Stimulated activated CD8-positive, alpha-beta memory T cell treated with anti-CD3 and anti-CD28 coated beads, Interleukin-7, amount 100 ng/mL, for 48 hours (primary cell): ENCODE measurements around the gene CACNA1E.

Source experiments
- DNase-seq, 2 donors: peaks; one replicate each; pipeline ENCODE4 v3.0.0-alpha.2; 2020; ENCODE audit warnings: low read depth in 1 of 2; ENCODE audit errors: extremely low read depth in 1 of 2

The CACNA1E gene

DNA sequence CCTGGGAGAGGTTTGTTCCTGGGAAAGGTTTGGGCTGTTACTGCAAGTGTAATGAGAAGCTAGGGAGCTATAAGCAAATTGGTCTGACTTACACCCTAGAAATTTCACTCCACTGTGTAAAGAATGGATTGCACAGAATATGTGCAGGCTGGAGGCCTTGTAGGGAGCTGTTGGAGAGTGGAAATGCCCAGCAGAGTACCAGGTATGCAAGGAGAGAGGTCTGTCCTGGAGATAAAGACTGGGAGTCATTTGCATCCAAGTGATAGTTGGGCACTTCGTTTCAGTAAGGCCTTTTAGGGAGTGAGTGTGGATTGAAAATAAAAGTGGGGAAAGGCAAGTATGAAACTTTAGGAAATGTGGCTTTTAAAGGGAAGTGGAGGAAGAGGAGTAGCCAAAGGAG, 75.8 kb downstream of the CACNA1E start:
- DNase-seq: no peak

- DNase-seq: no peak
Measured at GRCh38 chr1:181562395-181562794, 79.1 kb downstream of the CACNA1E start.

GRCh38 chr1:181568736-181569135, 85.4 kb downstream of the CACNA1E start:
- DNase-seq: no peak

DNA sequence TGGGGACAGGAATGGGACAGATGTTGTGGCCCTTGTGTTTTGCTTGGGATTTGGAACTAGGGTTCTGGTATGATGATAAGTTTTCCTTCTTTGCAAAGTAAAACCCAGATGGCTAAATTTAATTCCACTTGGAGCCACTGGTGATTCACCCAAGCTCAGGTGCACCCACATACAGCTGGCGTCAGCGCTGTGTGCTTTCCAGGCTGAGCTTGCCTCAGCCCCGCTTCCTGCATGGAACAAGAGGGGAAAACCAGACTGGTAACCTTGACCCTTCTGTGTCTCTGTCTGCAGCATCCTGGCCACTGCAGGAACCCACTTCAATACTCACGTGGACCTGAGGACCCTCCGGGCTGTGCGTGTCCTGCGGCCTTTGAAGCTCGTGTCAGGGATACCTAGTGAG, 94.2 kb downstream of the CACNA1E start:
- DNase-seq: no peak

DNA sequence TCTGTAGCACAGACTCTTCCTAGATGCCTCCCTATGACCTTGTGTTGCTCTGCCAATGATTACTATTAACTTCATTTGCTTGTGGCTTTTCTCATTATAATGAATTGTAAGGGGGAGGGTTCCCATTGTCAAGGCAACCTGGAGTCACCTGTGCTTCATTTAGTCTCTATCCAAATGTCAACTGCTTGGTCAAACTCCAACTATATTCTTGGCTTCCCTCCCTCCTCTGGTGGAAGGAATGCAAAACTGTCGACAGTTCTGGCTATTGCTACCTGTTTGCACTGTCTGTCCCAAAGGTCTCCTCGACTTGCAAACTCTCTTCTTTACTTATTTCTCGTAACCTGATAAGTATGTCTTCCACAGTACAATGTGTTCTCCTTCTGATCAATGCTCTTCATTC, 100.3 kb downstream of the CACNA1E start:
- no peak for DNase-seq

DNA sequence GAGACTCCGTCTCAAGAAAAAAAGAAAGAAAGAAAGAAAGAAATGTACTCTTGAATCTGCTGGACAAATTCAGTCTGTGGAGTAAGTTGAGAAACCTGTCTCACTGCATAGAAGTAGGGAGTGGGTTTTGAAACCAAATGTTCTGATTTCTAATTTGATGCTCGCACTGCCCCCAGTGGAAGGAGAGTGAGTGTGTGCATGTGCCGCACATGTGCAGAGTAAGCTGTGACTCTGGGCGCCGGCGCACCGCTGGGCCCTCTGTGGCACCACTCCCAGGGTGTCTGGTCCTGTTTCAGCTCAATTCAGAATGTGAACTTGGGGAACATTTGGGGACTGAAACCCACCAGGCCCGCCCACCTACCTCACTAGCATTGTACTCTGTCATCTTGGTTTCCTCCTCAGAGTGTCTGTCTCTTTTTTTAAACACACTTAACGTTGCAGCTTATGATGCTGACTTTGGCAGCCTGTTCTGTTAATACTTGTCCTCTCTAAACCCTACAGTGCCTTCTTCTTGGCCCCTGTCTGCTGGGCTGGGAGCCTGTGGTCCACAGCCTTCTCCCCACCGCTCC, 104.6 kb downstream of the CACNA1E start:
- DNase-seq: no peak

DNA sequence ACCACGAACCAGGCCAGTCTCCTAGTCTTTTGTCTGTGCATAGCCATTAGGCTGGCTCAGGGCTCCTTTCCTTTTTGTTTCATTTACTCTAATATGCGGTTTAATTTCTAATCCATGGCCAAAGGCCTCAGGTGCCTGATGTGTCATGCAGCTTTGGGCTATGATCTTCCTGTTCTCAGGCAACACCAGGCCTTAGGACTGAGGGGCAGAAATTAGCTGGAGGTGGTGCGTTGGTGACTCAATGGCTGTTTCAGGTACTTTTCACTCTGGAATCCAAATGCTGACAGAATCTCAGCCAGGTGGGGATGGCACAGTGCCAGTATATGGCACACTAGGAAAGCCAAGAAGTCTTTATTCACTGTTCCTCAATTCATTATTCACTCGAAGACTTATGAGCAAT, 105.3 kb downstream of the CACNA1E start:
- no peak for DNase-seq

DNA sequence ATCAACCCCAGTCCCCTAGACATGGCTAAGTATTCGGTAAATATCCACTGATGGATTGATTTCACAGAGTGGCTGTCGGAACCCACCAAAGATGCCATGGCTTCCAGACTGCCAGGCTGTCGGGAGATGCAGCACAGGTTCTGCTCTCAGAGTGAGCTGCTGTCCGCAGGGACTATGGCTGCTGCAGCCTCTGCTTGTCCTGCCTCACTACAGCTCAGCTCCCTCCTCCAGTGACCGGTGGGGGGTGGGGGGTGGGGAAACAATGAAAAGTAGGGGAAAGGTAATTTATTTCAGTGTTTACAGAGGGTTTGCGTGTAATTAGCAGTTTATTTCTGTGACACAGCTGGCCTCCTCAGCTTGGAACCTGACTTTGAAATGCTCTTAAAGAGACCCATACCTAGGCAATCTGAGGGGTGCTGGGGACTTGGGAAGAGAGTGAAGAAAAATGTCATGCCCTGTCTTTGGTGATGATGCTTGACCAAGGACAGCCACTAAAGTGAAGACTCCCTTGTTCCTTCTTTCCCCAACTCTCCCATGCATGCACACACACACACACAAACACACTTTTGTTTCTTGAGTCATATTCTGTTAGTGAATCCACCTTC, 109.0 kb downstream of the CACNA1E start:
- no peak for DNase-seq

DNA sequence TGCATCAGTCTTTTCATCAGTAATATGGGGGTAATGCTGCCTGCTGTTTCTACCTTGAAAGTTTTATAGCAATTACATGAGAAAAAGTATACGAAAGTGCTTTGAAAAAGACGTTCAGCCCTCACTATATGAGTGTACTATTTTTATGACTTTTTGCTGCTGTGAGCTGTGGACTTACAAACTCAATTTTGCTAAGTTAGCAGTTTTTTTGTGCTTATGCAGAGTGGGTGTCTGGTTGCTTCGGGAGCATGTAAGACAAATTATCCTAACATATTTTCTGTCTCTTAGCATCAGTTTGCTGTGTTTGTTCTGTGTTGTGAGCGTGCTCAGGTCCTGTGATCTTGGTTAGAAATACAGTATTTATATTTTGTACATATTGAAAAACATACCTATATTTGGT, 109.7 kb downstream of the CACNA1E start:
- no peak for DNase-seq

- DNase-seq: no peak
Measured at GRCh38 chr1:181594553-181594952, 111.2 kb downstream of the CACNA1E start.

DNA sequence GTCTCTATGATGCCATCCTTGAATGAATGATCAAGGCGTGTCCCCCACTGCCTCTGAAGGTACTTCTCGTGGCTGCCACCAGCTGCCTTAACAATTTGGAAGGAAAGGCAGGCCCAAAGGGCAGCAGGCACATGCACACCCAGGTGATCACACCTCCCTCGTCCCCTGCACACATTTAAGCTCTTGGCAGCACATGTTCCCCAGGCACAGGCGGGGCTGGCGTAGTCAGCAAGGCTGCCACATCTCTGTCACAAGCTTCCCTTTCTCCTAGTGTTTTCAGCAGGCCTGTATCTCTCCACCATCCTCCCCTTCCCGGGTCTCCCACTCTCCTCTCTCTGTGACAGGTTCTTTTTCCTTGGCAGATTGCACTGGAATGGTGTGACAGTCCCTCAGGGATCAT, 111.9 kb downstream of the CACNA1E start:
- DNase-seq: no peak

DNA sequence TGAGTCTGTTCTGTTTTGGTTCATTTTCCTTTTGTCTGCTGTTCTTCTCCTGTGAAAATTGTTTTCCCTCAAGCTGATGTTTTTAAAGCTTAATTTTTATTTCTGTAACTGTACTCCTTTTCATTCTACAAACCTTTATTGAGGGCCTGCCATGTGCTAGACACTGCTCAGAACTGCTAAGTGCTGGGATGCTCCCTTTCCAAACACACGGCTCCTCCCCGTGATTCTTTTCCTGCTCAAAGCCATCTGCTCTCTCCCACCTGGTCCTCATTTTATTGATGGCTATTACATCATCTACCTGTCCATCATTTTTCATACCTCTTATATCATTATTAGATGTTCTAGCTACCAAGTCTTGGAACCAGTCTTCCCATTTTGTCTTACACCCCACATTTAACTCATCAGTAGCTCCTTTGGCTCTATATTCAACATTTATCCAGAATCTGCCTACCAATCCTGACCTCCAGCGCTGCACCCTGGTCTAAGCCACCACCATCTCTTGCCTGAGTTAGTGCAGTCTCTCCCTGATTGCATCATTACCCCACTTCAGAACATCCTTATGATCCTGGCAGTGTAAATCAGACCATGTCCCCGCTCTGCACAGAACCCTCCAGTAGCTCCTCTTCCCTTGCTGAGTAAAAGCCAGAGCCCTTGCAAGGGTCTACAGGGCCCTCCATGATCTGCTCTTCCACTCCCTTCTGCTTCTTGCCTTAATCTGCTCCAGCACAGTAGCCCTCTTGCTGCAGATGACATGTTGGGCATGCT, 118.1 kb downstream of the CACNA1E start:
- no peak for DNase-seq

DNA sequence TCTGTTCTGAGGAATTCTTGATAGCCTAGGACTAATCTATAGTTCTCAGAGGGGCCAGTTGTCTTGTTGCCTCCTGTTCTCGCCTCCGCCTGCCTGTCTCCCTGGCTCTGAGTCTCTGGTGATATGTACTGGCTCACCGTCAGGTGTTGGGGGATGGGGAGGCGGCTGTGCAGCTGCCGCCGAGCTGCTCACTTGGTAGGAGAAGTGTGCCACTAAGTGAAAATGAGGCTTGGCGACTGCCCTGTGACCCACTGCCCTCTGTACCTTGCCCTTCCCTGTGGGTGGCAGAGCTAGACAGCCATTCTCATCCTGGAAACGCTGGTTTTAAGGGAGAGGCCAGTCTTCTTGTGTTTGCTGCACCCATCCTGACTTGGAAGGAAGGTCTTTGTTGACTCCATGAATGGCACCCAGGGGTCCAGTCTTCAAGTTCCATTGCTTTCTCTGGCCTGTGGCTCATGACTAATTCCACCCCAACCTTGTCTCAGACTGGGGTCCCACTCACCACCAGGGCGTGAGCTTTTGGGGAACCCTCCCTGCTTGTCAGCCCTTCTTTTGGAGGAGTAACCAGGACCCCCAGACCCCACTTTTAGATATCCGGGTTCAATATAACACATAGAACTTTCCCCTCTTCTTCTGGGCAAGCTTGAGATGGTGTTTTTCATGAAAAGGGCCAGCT, 120.6 kb downstream of the CACNA1E start:
- DNase-seq: no peak

DNA sequence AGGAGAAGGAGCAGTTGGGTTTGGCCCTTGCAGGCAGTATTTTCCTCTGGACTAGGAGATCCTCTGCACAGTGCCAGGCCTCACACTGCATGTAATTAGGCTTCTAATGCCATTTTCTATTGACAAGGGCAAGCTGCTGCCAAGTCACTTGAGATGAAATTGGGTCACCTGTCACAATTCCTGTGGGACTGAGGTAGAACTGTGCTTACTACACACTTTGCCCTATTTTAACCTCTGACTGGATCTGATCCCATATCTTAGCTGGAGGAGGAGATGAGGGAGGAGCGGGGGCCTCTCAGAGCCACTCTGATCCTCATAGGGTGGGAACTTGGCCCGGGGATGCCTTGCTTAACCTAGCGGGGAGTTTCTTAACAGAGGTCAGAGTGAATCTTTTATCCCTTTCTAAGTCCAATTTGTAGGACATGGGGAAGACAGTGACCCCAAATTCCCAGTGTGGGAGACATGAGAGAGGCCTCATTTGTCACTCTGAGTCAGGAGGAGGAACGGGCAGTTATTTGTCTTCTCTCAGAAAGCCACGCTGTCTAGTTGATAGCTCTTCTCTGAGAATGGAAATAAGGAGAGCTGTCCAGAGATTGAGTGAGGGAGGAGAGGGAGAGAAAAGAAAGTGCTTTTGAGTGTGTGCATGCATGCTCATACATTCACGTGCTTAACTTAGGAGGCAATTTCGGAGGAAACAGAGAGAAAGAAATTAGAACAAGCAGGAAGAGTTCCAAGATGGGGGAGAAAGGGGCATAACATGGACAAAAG, 121.3 kb downstream of the CACNA1E start:
- no peak for DNase-seq

DNA sequence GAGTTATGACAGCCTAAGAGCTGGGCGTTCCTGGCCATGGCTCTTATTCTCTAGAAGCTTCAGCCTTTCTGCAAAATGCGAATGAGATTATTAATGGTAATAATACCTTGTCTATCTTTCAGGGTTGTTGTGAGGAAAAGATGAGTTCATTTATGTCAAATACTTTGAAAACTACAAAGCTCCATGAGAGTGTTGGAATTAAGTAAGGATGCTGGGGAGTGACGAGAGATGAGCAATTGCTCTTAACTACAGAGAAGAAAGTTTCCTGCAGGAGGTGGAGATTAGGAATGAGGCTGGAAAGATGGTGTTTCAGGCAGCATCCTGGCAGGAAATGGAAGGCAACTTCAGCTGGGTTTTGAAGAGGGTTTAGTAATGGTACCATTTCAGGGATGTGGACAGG, 124.2 kb downstream of the CACNA1E start:
- no peak for DNase-seq

GRCh38 chr1:181608386-181608785, 125.1 kb downstream of the CACNA1E start:
- DNase-seq: no peak

- DNase-seq: no peak
Measured at GRCh38 chr1:181608948-181609347, 125.6 kb downstream of the CACNA1E start.

DNA sequence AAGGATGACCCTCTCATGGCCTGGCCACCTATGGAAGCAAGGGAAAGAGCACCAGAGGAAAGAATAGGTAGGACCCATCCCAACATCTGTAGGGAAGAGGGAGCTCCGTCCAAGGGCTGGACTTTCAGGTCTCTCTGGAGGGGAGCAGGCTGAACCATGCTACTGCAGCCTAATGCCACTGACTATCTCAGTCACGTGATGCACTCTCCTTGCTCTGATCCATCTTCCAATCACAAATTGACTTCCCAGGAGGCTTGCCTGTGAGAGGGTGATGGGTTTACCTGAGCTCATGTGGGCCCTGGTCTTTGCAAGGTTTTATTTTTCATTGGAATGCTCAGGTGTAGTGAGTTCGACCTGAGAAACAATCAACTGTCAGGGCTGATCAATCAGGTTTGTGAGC, 128.8 kb downstream of the CACNA1E start:
- no peak for DNase-seq

- DNase-seq: no peak
Measured at GRCh38 chr1:181618559-181618958, 135.2 kb downstream of the CACNA1E start.

DNA sequence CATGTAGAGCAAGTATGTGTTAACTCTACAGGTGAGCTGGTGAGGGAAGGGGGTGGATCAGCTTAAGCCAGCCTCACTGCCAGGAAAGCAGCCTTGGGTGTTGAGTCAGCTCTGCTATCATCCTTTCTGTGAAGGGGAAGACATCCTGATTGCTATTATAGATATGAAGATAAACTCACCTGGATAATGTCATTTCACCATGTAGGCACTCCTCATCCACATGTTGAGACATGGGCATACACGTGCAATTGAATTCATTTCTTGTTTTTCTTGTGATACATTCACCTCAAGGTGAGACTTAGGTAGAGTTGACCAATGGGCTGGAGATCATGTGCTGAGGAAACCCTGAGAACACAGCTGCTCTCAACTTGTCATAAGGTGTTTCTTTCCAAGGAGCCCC, 136.9 kb downstream of the CACNA1E start:
- DNase-seq: no peak

DNA sequence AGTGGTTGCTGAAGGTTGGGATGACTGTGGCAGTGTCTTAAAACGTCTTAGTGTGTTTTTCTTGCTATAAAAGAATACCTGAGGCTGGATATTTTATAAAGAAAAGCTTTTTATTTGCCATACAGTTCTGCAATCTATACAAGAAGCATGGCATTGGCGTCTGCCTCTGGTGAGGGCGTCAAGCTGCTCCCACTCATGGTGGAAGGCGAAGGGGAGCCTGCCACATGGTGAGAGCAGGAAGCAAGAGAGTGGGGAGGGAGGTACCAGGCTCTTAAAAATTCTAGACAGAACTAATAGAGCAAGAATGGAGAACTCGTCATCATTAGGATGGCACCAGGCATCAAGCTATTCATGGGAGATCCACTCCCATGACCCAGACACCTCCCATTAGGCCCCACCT, 140.5 kb downstream of the CACNA1E start:
- no peak for DNase-seq
